SK-N-SH treated with all-trans-retinoic acid at 6 μM for 48 hours (cell line): ENCODE data around the gene ABCC11.
"Not testable (repeated sequence)": the region's sequence is repeated elsewhere in the genome, so short reads cannot be mapped to it uniquely, and the experiment has no call there.

Experiments
- ATAC-seq: fragments of 200-7000 bp; cut with Tn5 transposase; 3 replicates; pipeline ENCODE4 v1.9.1; 2020; ENCODE audit warnings: mild to moderate bottlenecking, moderate library complexity
- CSDC2 ChIP-seq: fragments of 250-450 bp; sonication (Bioruptor Pico); IDR thresholded peaks from 2 replicates; pipeline ENCODE4 v1.5.0; 2020; ENCODE audit warnings: mild to moderate bottlenecking, moderate library complexity
- ESRRG ChIP-seq: fragments of 250-450 bp; sonication (Bioruptor Pico); IDR thresholded peaks from 2 replicates; pipeline ENCODE4 v1.6.1; 2021; ENCODE audit warnings: mild to moderate bottlenecking
- GLIS3 ChIP-seq: fragments of 250-450 bp; sonication (Bioruptor Pico); IDR thresholded peaks from 2 replicates; pipeline ENCODE4 v1.5.0; 2020; ENCODE audit warnings: mild to moderate bottlenecking, moderate library complexity
- ISL1 ChIP-seq: fragments of 250-450 bp; sonication (Bioruptor Pico); IDR thresholded peaks from 2 replicates; pipeline ENCODE4 v2.1.2; 2022; ENCODE audit warnings: mild to moderate bottlenecking, moderate library complexity
- OSR1 ChIP-seq: fragments of 250-450 bp; sonication (Bioruptor Pico); IDR thresholded peaks from 2 replicates; pipeline ENCODE4 v1.8.0; 2022; ENCODE audit warnings: moderate library complexity, mild to moderate bottlenecking, inconsistent platforms
- RARB ChIP-seq: fragments of 250-450 bp; sonication (Bioruptor Pico); IDR thresholded peaks from 2 replicates; pipeline ENCODE4 v1.8.0; 2021; ENCODE audit warnings: mild to moderate bottlenecking, moderate library complexity
- SNAI2 ChIP-seq: fragments of 250-450 bp; sonication (Bioruptor Pico); IDR thresholded peaks from 2 replicates; pipeline ENCODE4 v1.5.0; 2020; ENCODE audit warnings: mild to moderate bottlenecking, moderate library complexity
- TCF4 ChIP-seq: fragments of 250-450 bp; sonication (Bioruptor Pico); IDR thresholded peaks from 2 replicates; pipeline ENCODE4 v1.8.0; 2021; ENCODE audit warnings: mild to moderate bottlenecking, moderate library complexity, borderline replicate concordance
- TOX ChIP-seq: fragments of 250-450 bp; sonication (Bioruptor Pico); IDR thresholded peaks from 2 replicates; pipeline ENCODE4 v1.8.0; 2021; ENCODE audit warnings: mild to moderate bottlenecking, moderate library complexity, borderline replicate concordance
- ZC3H10 ChIP-seq: fragments of 250-450 bp; sonication (Bioruptor Pico); IDR thresholded peaks from 2 replicates; pipeline ENCODE4 v1.5.1; 2021; ENCODE audit warnings: mild to moderate bottlenecking, moderate library complexity
- ZFP3 ChIP-seq: fragments of 250-450 bp; sonication (Bioruptor Pico); IDR thresholded peaks from 2 replicates; pipeline ENCODE4 v1.5.0; 2020; ENCODE audit warnings: mild to moderate bottlenecking, moderate library complexity
- ZFP30 ChIP-seq: fragments of 450-650 bp; formaldehyde crosslinking; IDR thresholded peaks from 2 replicates; pipeline ENCODE4 v1.5.0; 2022; ENCODE audit warnings: mild to moderate bottlenecking, moderate library complexity
- ZNF70 ChIP-seq: fragments of 450-650 bp; formaldehyde crosslinking; IDR thresholded peaks from 2 replicates; pipeline ENCODE4 v1.5.0; 2020; ENCODE audit warnings: mild to moderate bottlenecking, moderate library complexity
- ZNF8 ChIP-seq: fragments of 450-650 bp; formaldehyde crosslinking; IDR thresholded peaks from 2 replicates; pipeline ENCODE4 v1.5.0; 2020; ENCODE audit warnings: mild to moderate bottlenecking, moderate library complexity
- TF ChIP-seq, protein P1 (sequence below): fragments of 250-450 bp; sonication (Bioruptor Pico); IDR thresholded peaks from 2 replicates; pipeline ENCODE4 v1.5.1; 2021; ENCODE audit warnings: mild to moderate bottlenecking, moderate library complexity
- TF ChIP-seq, protein P2 (sequence below): fragments of 250-450 bp; sonication (Bioruptor Pico); IDR thresholded peaks from 2 replicates; pipeline ENCODE4 v1.8.0; 2021; ENCODE audit warnings: low read depth, mild to moderate bottlenecking, moderate library complexity, borderline replicate concordance
- TF ChIP-seq, protein P3 (sequence below): fragments of 250-450 bp; sonication (Bioruptor Pico); IDR thresholded peaks from 2 replicates; pipeline ENCODE4 v1.5.0; 2020; ENCODE audit warnings: mild to moderate bottlenecking, moderate library complexity
- TF ChIP-seq, protein P4 (sequence below): fragments of 250-450 bp; sonication (Bioruptor Pico); IDR thresholded peaks from 2 replicates; pipeline ENCODE4 v1.8.0; 2020; ENCODE audit warnings: mild to moderate bottlenecking, moderate library complexity, borderline replicate concordance
- TF ChIP-seq, protein P5 (sequence below): fragments of 250-450 bp; sonication (Bioruptor Pico); IDR thresholded peaks from 2 replicates; pipeline ENCODE4 v1.5.1; 2020; ENCODE audit warnings: low read depth, mild to moderate bottlenecking, moderate library complexity

The ABCC11 gene

DNA sequence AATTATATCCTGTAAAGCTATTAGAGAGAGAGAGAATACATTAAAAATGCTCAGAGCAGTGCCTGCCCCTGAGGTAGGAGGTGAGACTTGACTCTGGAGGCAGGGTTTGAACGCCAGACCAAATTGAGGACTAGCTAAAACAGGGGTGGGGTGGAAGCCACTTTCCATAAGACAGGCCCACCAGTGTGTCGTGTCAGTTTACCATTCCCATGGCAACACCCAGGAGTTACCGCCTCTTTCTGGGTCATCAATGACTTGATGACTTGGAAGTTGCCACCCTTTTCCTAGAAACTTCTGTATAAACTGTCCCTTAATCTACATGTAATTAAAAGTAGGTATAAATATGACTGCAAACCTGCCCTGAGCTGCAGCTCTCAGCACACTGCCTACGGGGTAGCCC lies 59.6 kb downstream of the ABCC11 start (continued):
- TF ChIP-seq, protein P1, sequence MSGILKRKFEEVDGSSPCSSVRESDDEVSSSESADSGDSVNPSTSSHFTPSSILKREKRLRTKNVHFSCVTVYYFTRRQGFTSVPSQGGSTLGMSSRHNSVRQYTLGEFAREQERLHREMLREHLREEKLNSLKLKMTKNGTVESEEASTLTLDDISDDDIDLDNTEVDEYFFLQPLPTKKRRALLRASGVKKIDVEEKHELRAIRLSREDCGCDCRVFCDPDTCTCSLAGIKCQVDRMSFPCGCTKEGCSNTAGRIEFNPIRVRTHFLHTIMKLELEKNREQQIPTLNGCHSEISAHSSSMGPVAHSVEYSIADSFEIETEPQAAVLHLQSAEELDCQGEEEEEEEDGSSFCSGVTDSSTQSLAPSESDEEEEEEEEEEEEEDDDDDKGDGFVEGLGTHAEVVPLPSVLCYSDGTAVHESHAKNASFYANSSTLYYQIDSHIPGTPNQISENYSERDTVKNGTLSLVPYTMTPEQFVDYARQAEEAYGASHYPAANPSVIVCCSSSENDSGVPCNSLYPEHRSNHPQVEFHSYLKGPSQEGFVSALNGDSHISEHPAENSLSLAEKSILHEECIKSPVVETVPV (CRISPR knock-in tag): no peak
- TF ChIP-seq RARB: no peak
- TF ChIP-seq ZNF8 (CRISPR knock-in tag): no peak

DNA sequence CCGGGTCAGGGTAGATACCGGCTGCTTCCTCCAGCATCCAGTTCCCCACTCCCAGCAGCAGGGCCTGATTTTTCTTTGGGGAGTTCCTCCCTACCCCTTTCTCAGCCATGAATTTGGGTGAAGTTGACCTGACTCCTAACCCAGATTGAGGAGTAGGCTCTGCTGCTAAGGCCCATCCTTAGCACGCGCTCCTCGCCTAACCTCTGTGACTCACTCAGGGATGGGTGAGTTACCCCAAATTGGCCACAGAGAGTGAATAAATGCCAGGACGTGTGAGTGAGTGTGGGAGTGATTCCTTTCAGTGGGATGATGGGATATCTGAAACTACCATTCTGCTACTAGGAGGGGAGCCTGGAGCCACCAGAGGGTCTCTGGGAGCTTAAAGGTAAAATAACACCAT lies 62.7 kb downstream of the ABCC11 start:
- TF ChIP-seq, protein P2, sequence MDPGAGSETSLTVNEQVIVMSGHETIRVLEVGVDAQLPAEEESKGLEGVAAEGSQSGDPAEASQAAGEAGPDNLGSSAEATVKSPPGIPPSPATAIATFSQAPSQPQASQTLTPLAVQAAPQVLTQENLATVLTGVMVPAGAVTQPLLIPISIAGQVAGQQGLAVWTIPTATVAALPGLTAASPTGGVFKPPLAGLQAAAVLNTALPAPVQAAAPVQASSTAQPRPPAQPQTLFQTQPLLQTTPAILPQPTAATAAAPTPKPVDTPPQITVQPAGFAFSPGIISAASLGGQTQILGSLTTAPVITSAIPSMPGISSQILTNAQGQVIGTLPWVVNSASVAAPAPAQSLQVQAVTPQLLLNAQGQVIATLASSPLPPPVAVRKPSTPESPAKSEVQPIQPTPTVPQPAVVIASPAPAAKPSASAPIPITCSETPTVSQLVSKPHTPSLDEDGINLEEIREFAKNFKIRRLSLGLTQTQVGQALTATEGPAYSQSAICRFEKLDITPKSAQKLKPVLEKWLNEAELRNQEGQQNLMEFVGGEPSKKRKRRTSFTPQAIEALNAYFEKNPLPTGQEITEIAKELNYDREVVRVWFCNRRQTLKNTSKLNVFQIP (CRISPR knock-in tag): no peak
- no peak for TF ChIP-seq TCF4 (CRISPR knock-in tag)
- no peak for ATAC-seq

DNA sequence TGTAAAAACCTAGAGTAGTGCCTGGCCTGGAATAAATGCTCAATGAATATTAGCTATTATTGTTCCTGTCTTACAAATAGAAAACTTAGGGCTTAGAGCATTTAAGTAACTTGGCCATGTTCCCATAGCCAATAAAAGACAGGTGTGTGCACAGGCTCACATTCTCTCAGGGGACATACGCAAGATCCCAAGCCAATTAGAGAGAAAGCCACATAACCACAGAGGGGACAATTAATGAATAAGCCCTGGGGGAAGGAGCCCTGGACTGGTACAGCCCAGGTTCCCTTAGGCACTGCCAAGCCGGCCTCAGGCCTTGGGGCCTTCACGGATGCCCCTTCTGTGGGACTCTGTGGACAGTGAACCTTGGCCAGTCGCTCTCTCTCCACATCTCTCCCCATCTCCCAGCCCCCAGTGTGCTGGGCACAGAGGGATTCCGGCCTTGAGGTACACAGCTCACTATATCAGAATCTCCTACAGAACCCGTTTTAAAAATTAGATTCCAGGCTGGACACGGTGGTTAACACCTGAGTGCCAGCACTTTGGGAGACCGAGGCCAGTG lies 64.3 kb downstream of the ABCC11 start:
- TF ChIP-seq SNAI2 (CRISPR knock-in tag) (no peak), OSR1 (CRISPR knock-in tag) (no peak), ESRRG (CRISPR knock-in tag) (no peak), ZFP30 (CRISPR knock-in tag) (no peak), ISL1 (no peak), ZFP3 (CRISPR knock-in tag) (no peak)
- TF ChIP-seq, protein P3, sequence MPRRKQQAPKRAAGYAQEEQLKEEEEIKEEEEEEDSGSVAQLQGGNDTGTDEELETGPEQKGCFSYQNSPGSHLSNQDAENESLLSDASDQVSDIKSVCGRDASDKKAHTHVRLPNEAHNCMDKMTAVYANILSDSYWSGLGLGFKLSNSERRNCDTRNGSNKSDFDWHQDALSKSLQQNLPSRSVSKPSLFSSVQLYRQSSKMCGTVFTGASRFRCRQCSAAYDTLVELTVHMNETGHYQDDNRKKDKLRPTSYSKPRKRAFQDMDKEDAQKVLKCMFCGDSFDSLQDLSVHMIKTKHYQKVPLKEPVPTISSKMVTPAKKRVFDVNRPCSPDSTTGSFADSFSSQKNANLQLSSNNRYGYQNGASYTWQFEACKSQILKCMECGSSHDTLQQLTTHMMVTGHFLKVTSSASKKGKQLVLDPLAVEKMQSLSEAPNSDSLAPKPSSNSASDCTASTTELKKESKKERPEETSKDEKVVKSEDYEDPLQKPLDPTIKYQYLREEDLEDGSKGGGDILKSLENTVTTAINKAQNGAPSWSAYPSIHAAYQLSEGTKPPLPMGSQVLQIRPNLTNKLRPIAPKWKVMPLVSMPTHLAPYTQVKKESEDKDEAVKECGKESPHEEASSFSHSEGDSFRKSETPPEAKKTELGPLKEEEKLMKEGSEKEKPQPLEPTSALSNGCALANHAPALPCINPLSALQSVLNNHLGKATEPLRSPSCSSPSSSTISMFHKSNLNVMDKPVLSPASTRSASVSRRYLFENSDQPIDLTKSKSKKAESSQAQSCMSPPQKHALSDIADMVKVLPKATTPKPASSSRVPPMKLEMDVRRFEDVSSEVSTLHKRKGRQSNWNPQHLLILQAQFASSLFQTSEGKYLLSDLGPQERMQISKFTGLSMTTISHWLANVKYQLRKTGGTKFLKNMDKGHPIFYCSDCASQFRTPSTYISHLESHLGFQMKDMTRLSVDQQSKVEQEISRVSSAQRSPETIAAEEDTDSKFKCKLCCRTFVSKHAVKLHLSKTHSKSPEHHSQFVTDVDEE (CRISPR knock-in tag): no peak
- TF ChIP-seq, protein P2 (CRISPR knock-in tag): no peak
- no peak; the same call in 2 of the 3 replicates for ATAC-seq

DNA sequence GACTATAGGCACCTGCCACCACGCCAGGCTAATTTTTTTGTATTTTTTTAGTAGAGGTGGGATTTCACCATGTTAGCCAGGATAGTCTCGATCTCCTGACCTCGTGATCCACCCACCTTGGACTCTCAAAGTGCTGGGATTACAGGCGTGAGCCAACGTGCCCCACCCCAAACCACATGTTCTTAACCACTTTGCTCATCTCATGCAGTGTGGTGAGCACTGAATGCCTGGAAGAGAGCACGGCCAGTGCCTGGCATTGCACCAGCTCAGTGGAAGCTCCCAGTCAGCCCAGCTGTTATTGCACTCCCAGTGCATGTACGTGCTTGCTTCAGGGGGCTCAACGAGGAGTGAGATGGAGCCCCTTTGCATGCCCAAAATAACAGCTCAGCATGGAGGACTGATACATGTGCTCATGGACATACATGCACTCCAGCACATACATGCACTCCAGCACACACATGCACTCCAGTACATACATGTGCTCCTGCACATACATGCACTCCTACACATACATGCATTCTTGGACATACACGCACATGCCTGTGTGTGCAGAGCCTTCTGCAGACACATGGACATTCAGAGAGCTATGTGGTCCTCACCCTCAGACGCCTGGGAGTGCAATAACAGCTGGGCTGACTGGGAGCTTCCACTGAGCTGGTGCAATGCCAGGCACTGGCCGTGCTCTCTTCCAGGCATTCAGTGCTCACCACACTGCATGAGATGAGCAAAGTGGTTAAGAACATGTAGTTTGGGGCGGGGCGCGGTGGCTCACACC lies 65.4 kb downstream of the ABCC11 start:
- ATAC-seq: not testable (repeated sequence)

DNA sequence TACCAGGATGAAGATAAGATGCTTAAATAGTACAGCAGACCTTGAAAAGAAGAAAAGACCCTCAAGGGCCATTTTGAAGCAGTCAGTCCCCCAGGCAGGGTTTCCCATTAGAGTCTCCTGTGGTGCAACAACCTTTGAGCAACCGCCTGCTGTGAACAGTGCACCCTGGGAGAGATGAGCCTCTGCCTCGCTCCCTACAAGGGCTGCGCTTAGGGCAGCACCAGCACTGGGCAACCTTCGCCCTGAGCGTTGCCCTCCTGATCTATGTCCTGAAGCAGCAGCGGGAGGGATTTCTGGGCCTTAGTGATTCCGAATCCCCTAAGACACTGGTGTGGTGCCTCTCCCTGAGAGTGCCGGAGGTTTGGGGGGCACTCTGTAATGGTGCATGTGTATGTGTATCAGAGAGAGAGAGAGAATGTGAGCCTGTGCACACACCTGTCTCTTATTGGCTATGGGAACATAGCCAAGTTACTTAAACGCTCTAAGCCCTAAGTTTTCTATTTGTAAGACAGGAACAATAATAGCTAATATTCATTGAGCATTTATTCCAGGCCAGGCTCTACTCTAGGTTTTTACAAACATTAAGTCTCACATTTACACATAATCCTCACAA lies 66.4 kb downstream of the ABCC11 start:
- TF ChIP-seq TOX: no peak
- no peak for TF ChIP-seq CSDC2 (CRISPR knock-in tag)
- TF ChIP-seq, protein P4, sequence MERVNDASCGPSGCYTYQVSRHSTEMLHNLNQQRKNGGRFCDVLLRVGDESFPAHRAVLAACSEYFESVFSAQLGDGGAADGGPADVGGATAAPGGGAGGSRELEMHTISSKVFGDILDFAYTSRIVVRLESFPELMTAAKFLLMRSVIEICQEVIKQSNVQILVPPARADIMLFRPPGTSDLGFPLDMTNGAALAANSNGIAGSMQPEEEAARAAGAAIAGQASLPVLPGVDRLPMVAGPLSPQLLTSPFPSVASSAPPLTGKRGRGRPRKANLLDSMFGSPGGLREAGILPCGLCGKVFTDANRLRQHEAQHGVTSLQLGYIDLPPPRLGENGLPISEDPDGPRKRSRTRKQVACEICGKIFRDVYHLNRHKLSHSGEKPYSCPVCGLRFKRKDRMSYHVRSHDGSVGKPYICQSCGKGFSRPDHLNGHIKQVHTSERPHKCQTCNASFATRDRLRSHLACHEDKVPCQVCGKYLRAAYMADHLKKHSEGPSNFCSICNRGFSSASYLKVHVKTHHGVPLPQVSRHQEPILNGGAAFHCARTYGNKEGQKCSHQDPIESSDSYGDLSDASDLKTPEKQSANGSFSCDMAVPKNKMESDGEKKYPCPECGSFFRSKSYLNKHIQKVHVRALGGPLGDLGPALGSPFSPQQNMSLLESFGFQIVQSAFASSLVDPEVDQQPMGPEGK (CRISPR knock-in tag): no peak
- no peak for TF ChIP-seq GLIS3 (CRISPR knock-in tag)
- TF ChIP-seq ZNF70 (CRISPR knock-in tag): no peak
- no peak for TF ChIP-seq ZC3H10 (CRISPR knock-in tag)
- TF ChIP-seq ESRRG (CRISPR knock-in tag): no peak
- TF ChIP-seq TCF4 (CRISPR knock-in tag): no peak
- TF ChIP-seq, protein P5, sequence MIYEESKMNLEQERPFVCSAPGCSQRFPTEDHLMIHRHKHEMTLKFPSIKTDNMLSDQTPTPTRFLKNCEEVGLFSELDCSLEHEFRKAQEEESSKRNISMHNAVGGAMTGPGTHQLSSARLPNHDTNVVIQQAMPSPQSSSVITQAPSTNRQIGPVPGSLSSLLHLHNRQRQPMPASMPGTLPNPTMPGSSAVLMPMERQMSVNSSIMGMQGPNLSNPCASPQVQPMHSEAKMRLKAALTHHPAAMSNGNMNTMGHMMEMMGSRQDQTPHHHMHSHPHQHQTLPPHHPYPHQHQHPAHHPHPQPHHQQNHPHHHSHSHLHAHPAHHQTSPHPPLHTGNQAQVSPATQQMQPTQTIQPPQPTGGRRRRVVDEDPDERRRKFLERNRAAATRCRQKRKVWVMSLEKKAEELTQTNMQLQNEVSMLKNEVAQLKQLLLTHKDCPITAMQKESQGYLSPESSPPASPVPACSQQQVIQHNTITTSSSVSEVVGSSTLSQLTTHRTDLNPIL (CRISPR knock-in tag): no peak
- no peak for TF ChIP-seq ZFP30 (CRISPR knock-in tag)
- TF ChIP-seq, protein P3 (CRISPR knock-in tag): no peak
- no peak for TF ChIP-seq SNAI2 (CRISPR knock-in tag)
- no peak for TF ChIP-seq OSR1 (CRISPR knock-in tag)
- no peak for ATAC-seq
